Measurements from ENCODE around the gene SVBP.
"Not testable (repeated sequence)": the region's sequence is repeated elsewhere in the genome, so short reads cannot be mapped to it uniquely, and the experiment has no call there.

DNA sequence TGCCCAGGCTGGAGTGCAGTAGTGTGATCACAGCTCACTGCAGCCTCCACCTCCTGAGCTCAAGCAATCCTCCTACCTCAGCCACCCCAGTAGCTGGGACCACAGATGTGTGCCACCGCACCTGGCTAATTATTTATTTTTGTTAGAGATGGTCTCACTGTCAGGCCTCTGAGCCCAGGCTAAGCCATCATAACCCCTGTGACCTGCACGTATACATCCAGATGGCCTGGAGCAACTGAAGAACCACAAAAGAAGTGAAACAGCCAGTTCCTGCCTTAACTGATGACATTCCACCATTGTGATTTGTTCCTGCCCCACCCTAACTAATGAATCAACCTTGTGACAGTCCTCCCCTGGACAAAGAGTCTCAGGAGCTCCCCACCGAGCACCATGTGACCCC is 39.4 kb upstream of the SVBP start:
- not testable (repeated sequence) for TF ChIP-seq POLR2A (IDR thresholded peaks at IDR 0.05)
- TF ChIP-seq, protein P1, sequence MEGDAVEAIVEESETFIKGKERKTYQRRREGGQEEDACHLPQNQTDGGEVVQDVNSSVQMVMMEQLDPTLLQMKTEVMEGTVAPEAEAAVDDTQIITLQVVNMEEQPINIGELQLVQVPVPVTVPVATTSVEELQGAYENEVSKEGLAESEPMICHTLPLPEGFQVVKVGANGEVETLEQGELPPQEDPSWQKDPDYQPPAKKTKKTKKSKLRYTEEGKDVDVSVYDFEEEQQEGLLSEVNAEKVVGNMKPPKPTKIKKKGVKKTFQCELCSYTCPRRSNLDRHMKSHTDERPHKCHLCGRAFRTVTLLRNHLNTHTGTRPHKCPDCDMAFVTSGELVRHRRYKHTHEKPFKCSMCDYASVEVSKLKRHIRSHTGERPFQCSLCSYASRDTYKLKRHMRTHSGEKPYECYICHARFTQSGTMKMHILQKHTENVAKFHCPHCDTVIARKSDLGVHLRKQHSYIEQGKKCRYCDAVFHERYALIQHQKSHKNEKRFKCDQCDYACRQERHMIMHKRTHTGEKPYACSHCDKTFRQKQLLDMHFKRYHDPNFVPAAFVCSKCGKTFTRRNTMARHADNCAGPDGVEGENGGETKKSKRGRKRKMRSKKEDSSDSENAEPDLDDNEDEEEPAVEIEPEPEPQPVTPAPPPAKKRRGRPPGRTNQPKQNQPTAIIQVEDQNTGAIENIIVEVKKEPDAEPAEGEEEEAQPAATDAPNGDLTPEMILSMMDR (IDR thresholded peaks at IDR 0.05 in 8 of 11, conservative IDR thresholded peaks at IDR 0.05 in 3 of 11) = not testable (repeated sequence)

Measured in spleen (tissue), 7 donors.